Glutamatergic neuron (in vitro differentiated cells): ENCODE measurements around the gene STIM2. TPM values are rescaled to one million over a fixed set of nuclear protein-coding genes. Genes with fewer than 3 reads are reported as not detected.
A peak's percentile ranks its signal among the peaks of the same experiment; 100 is the strongest.

Experiments used
- DNase-seq: peaks from one replicate; pipeline ENCODE4 v3.0.0; 2022
- H3K27ac Mint-ChIP-seq: one replicate; pipeline ENCODE4 v1.8.0; 2020; ENCODE audit warnings: mild to moderate bottlenecking, mixed read lengths, inconsistent platforms; ENCODE audit not compliant: unreplicated experiment
- H3K27me3 Mint-ChIP-seq: one replicate; pipeline ENCODE4 v1.8.0; 2020; ENCODE audit warnings: mild to moderate bottlenecking, moderate library complexity, mixed read lengths, inconsistent platforms; ENCODE audit not compliant: unreplicated experiment
- H3K36me3 Mint-ChIP-seq: one replicate; pipeline ENCODE4 v1.8.0; 2020; ENCODE audit warnings: mild to moderate bottlenecking, mixed read lengths, inconsistent platforms; ENCODE audit not compliant: unreplicated experiment
- H3K4me1 Mint-ChIP-seq: one replicate; pipeline ENCODE4 v1.8.0; 2020; ENCODE audit warnings: mild to moderate bottlenecking, low read depth, mixed read lengths, inconsistent platforms; ENCODE audit not compliant: unreplicated experiment
- H3K4me3 Mint-ChIP-seq: one replicate; pipeline ENCODE4 v1.8.0; 2020; ENCODE audit warnings: mild to moderate bottlenecking, mixed read lengths, inconsistent platforms; ENCODE audit not compliant: unreplicated experiment
- H3K9me3 Mint-ChIP-seq: one replicate; pipeline ENCODE4 v1.8.0; 2020; ENCODE audit warnings: mild to moderate bottlenecking, moderate library complexity, mixed read lengths, inconsistent platforms; ENCODE audit not compliant: unreplicated experiment
- CTCF ChIP-seq: fragments of 200-600 bp; sonication (generic); IDR thresholded peaks from one replicate; pipeline ENCODE4 v1.5.0; 2021; ENCODE audit not compliant: partially characterized antibody, unreplicated experiment
- total RNA-seq: library from RNA; stranded (reverse); fragmentation: NEBNext Ultra II Directional; extraction: Animal tissue kit (Norgen Biotek cat#: 25700); gene quantifications from one replicate; pipeline ENCODE4 v1.2.1, GENCODE V29; 2021; ENCODE audit not compliant: unreplicated experiment

STIM2 gene
- total RNA-seq, 1 donor from 2014 or later = 28.2 TPM

GRCh38 chr4:26955241-26955640 lies 94.6 kb downstream of the STIM2 start:
- Mint-ChIP-seq H3K27me3 (no peaks in the 10 kb centered on the region), H3K27ac (no peak overlapping the region), H3K4me1 (peaks cover 10% of the 10 kb centered on the region)

GRCh38 chr4:26958925-26959653 lies 98.4 kb downstream of the STIM2 start:
- H3K9me3 Mint-ChIP-seq = no peaks in the 10 kb centered on the region
- H3K4me1 Mint-ChIP-seq = peaks cover 9% of the 10 kb centered on the region
- H3K4me3 Mint-ChIP-seq = no peak overlapping the region
- TF ChIP-seq CTCF = no peak
- H3K27me3 Mint-ChIP-seq = no peaks in the 10 kb centered on the region
- H3K36me3 Mint-ChIP-seq = peaks cover 4% of the 10 kb centered on the region
- H3K27ac Mint-ChIP-seq = no peak overlapping the region
- DNase-seq = no peak

More at GRCh38 chr4:26955241-26955640, 94.6 kb downstream of the STIM2 start:
- Mint-ChIP-seq H3K9me3 (no peaks in the 10 kb centered on the region), H3K4me3 (no peak overlapping the region), H3K36me3 (no peaks in the 10 kb centered on the region)
- no peak for DNase-seq
- TF ChIP-seq CTCF = no peak

GRCh38 chr4:26959654-26960047 lies 99.0 kb downstream of the STIM2 start:
- H3K27ac Mint-ChIP-seq = no peak overlapping the region
- no peaks in the 10 kb centered on the region for H3K9me3 Mint-ChIP-seq
- H3K27me3 Mint-ChIP-seq = no peaks in the 10 kb centered on the region
- H3K4me1 Mint-ChIP-seq = peaks cover 14% of the 10 kb centered on the region
- no peak for TF ChIP-seq CTCF
- H3K4me3 Mint-ChIP-seq = no peak overlapping the region
- H3K36me3 Mint-ChIP-seq = peaks cover 4% of the 10 kb centered on the region
- no peak for DNase-seq

- Mint-ChIP-seq H3K9me3 (no peaks in the 10 kb centered on the region), H3K36me3 (peaks cover 4% of the 10 kb centered on the region), H3K4me1 (peaks cover 28% of the 10 kb centered on the region), H3K4me3 (no peak overlapping the region), H3K27me3 (peaks cover 1% of the 10 kb centered on the region), H3K27ac (peak overlapping the region; percentile 65)
- no peak for TF ChIP-seq CTCF
- DNase-seq = no peak
These were observed 102.1 kb downstream of the STIM2 start for GRCh38 chr4:26962720-26963119.

GRCh38 chr4:26964512-26964911 lies 103.9 kb downstream of the STIM2 start:
- no peak for TF ChIP-seq CTCF
- H3K4me3 Mint-ChIP-seq = no peak overlapping the region
- H3K36me3 Mint-ChIP-seq = peaks cover 4% of the 10 kb centered on the region
- no peaks in the 10 kb centered on the region for H3K9me3 Mint-ChIP-seq
- no peak for DNase-seq
- H3K27me3 Mint-ChIP-seq = peaks cover 1% of the 10 kb centered on the region
- peak overlapping the region; percentile 3 for H3K27ac Mint-ChIP-seq
- peaks cover 25% of the 10 kb centered on the region for H3K4me1 Mint-ChIP-seq
